Ishikawa (cell line): ENCODE measurements around the gene RFESD.

Experiments used
- CEBPB ChIP-seq: IDR thresholded peaks from 2 replicates; pipeline ENCODE4 v1.6.1; 2012
- CREB1 ChIP-seq: IDR thresholded peaks from 2 replicates; pipeline ENCODE4 v1.6.1; 2012; ENCODE audit warnings: low read depth
- EGR1 ChIP-seq: IDR thresholded peaks from 2 replicates; pipeline ENCODE4 v1.6.1; 2012
- EP300 ChIP-seq: IDR thresholded peaks from 2 replicates; pipeline ENCODE4 v1.6.1; 2012; ENCODE audit warnings: borderline replicate concordance
- FOXM1 ChIP-seq: IDR thresholded peaks from 2 replicates; pipeline ENCODE4 v1.6.1; 2012; ENCODE audit warnings: low read depth, borderline replicate concordance
- MAX ChIP-seq: IDR thresholded peaks from 2 replicates; pipeline ENCODE4 v1.6.1; 2012
- NFIC ChIP-seq: IDR thresholded peaks from 2 replicates; pipeline ENCODE4 v1.6.1; 2012
- RAD21 ChIP-seq: IDR thresholded peaks from 2 replicates; pipeline ENCODE4 v1.6.1; 2012; ENCODE audit warnings: low read depth
- TAF1 ChIP-seq: IDR thresholded peaks from 2 replicates; pipeline ENCODE4 v1.6.1; 2012; ENCODE audit warnings: low read depth, mild to moderate bottlenecking
- TCF12 ChIP-seq: IDR thresholded peaks from 2 replicates; pipeline ENCODE4 v1.6.1; 2012; ENCODE audit warnings: low read depth
- TEAD4 ChIP-seq: IDR thresholded peaks from 2 replicates; pipeline ENCODE4 v1.6.1; 2012
- USF1 ChIP-seq: IDR thresholded peaks from 2 replicates; pipeline ENCODE4 v1.6.1; 2012
- YY1 ChIP-seq: IDR thresholded peaks from 2 replicates; pipeline ENCODE4 v1.6.1; 2012; ENCODE audit warnings: low read depth
- ZBTB7A ChIP-seq: IDR thresholded peaks from 2 replicates; pipeline ENCODE4 v1.6.1; 2012; ENCODE audit warnings: low read depth
- TF ChIP-seq, protein P1 (sequence below): IDR thresholded peaks from 2 replicates; pipeline ENCODE4 v1.6.1; 2012; ENCODE audit warnings: low read depth, mild to moderate bottlenecking

Gene RFESD

GRCh38 chr5:95686651-95687050 lies 40.1 kb downstream of the RFESD start:
- TF ChIP-seq FOXM1, result no peak
- TF ChIP-seq TEAD4, result no peak
- no peak for TF ChIP-seq TCF12
- TF ChIP-seq TAF1, result no peak
- TF ChIP-seq, protein P1, sequence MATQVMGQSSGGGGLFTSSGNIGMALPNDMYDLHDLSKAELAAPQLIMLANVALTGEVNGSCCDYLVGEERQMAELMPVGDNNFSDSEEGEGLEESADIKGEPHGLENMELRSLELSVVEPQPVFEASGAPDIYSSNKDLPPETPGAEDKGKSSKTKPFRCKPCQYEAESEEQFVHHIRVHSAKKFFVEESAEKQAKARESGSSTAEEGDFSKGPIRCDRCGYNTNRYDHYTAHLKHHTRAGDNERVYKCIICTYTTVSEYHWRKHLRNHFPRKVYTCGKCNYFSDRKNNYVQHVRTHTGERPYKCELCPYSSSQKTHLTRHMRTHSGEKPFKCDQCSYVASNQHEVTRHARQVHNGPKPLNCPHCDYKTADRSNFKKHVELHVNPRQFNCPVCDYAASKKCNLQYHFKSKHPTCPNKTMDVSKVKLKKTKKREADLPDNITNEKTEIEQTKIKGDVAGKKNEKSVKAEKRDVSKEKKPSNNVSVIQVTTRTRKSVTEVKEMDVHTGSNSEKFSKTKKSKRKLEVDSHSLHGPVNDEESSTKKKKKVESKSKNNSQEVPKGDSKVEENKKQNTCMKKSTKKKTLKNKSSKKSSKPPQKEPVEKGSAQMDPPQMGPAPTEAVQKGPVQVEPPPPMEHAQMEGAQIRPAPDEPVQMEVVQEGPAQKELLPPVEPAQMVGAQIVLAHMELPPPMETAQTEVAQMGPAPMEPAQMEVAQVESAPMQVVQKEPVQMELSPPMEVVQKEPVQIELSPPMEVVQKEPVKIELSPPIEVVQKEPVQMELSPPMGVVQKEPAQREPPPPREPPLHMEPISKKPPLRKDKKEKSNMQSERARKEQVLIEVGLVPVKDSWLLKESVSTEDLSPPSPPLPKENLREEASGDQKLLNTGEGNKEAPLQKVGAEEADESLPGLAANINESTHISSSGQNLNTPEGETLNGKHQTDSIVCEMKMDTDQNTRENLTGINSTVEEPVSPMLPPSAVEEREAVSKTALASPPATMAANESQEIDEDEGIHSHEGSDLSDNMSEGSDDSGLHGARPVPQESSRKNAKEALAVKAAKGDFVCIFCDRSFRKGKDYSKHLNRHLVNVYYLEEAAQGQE, result no peak
- no peak for TF ChIP-seq CREB1
- no peak for TF ChIP-seq EGR1
- no peak for TF ChIP-seq YY1
- TF ChIP-seq MAX, result no peak
- TF ChIP-seq EP300, result no peak
- no peak for TF ChIP-seq CEBPB
- no peak for TF ChIP-seq ZBTB7A
- TF ChIP-seq NFIC, result no peak
- no peak for TF ChIP-seq RAD21
- TF ChIP-seq USF1, result no peak

- TF ChIP-seq FOXM1, result no peak
- no peak for TF ChIP-seq ZBTB7A
- TF ChIP-seq, protein P1, result no peak
- no peak for TF ChIP-seq TCF12
- no peak for TF ChIP-seq EGR1
- no peak for TF ChIP-seq RAD21
- TF ChIP-seq MAX, result no peak
- TF ChIP-seq TAF1, result no peak
- no peak for TF ChIP-seq TEAD4
- TF ChIP-seq CREB1, result no peak
- TF ChIP-seq EP300, result no peak
- TF ChIP-seq YY1, result no peak
- TF ChIP-seq CEBPB, result no peak
- TF ChIP-seq USF1, result no peak
- TF ChIP-seq NFIC, result no peak
Observed at GRCh38 chr5:95689680-95690079, 43.1 kb downstream of the RFESD start.

- TF ChIP-seq, protein P1, result no peak
- TF ChIP-seq RAD21 (no peak), FOXM1 (no peak), EGR1 (no peak), CEBPB (no peak), TEAD4 (no peak), ZBTB7A (no peak), NFIC (no peak)
Observed at GRCh38 chr5:95690333-95690732, 43.8 kb downstream of the RFESD start.

DNA sequence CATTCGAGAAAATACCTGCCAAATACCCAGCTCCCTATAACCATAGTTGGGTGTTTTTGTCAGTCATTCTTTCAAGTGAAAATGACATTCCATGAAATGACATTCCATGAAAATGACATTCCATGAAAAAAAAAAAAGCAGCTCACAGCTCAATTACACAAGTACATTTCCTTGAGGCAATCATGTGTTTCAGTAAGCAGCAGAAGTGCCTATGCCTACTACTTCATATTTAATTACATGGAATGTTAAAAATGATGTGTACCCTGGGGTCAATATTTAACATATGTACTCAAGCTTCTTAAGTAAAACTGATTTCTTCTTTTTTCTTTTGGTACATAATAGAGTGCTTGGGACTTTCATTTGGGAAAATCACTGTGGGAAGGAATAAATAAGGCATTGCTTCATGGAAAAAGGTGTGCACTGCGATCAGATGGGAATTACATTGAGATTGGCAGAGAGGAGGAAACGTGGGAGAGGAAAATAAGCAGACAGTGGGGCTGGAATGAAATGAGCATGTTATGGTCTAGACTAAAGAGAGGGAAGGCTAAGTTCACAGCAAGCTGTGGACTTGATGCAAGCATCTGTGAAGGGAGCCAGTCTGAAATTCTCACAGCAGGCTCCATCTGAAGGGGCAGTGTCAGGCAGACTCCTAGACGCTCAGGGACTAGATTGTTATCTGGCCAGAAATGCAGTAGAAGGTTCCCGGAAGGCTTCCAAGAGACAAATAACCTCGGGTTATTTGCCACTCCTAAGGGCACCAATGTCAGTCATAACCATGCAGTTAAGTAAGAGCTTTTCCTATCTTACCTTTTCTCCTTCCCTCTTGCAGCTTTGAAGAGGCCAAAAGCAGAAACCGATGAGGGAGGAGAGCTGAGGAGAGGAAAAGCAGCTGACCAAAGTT lies 51.5 kb downstream of the RFESD start:
- TF ChIP-seq NFIC (peak; percentile 25; the same call in 1 of the 2 replicates), RAD21 (peak; percentile 2; the same call in 1 of the 2 replicates), YY1 (no peak), TEAD4 (peak; percentile 94), MAX (0 out of 2 replicates have a peak, but pooled peaks have one; percentile 10), CREB1 (no peak), TCF12 (no peak), FOXM1 (peak; percentile 53; the same call in 1 of the 2 replicates), EP300 (peak; percentile 69), CEBPB (0 out of 2 replicates have a peak, but pooled peaks have one; percentile 35), ZBTB7A (no peak)
- TF ChIP-seq, protein P1, result no peak
